Measurements from ENCODE around the gene SMTN.

Gene SMTN

GRCh38 chr22:31141551-31141950 is 60.4 kb downstream of the SMTN start:
- Histone ChIP-seq H3K27ac (ENCODE audit: low read length) (no peak overlapping the region), H3K4me2 (ENCODE audit: low read depth, low read length) (no peak overlapping the region), H3K36me3 (replicated peaks; ENCODE audit: insufficient read depth, low read length) (no peaks in the 10 kb centered on the region), H4K20me1 (ENCODE audit: insufficient read depth, low read length) (no peaks in the 10 kb centered on the region), H3F3A (ENCODE audit: insufficient read depth, low read length) (no peaks in the 10 kb centered on the region), H3K27me3 (replicated peaks; ENCODE audit: insufficient read depth, low read length) (peaks cover 8% of the 10 kb centered on the region; the same call in 1 of the 2 replicates), H3K79me2 (ENCODE audit: low read length) (no peaks in the 10 kb centered on the region), H3K4me1 (ENCODE audit: low read length) (no peaks in the 10 kb centered on the region), H3K9me2 (replicated peaks; ENCODE audit: insufficient read depth, low read length) (no peaks in the 10 kb centered on the region), H3K9ac (ENCODE audit: low read length) (no peak overlapping the region), H2AFZ (ENCODE audit: low read length) (no peak overlapping the region), H3K4me3 (ENCODE audit: low read length) (no peak overlapping the region), H3K9me3 (replicated peaks; ENCODE audit: insufficient read depth, low read length) (no peaks in the 10 kb centered on the region)
- DNase-seq = no peak
- TF ChIP-seq EZH2 (optimal IDR thresholded peaks at IDR 0.05; ENCODE audit: low read depth, low read length) (no peak), EZH2phosphoT487 (IDR thresholded peaks at IDR 0.05; ENCODE audit: low read length) (no peak), CTCF (IDR thresholded peaks at IDR 0.05; ENCODE audit: low read length) (no peak)

GRCh38 chr22:31142285-31142684 is 61.2 kb downstream of the SMTN start:
- H3K9me3 ChIP-seq (replicated peaks; ENCODE audit: insufficient read depth, low read length) = no peaks in the 10 kb centered on the region
- no peaks in the 10 kb centered on the region for H3K36me3 ChIP-seq (replicated peaks; ENCODE audit: insufficient read depth, low read length)
- H3F3A ChIP-seq (ENCODE audit: insufficient read depth, low read length) = no peaks in the 10 kb centered on the region
- no peak for DNase-seq
- no peak overlapping the region for H3K9ac ChIP-seq (ENCODE audit: low read length)
- H3K79me2 ChIP-seq (ENCODE audit: low read length) = no peaks in the 10 kb centered on the region
- H4K20me1 ChIP-seq (ENCODE audit: insufficient read depth, low read length) = no peaks in the 10 kb centered on the region
- TF ChIP-seq EZH2phosphoT487 (IDR thresholded peaks at IDR 0.05; ENCODE audit: low read length) (no peak), CTCF (IDR thresholded peaks at IDR 0.05; ENCODE audit: low read length) (no peak), EZH2 (optimal IDR thresholded peaks at IDR 0.05; ENCODE audit: low read depth, low read length) (no peak)
- H3K4me3 ChIP-seq (ENCODE audit: low read length) = no peak overlapping the region
- H3K27ac ChIP-seq (ENCODE audit: low read length) = no peak overlapping the region
- no peaks in the 10 kb centered on the region for H3K4me1 ChIP-seq (ENCODE audit: low read length)
- H2AFZ ChIP-seq (ENCODE audit: low read length) = no peak overlapping the region
- no peak overlapping the region for H3K4me2 ChIP-seq (ENCODE audit: low read depth, low read length)
- H3K9me2 ChIP-seq (replicated peaks; ENCODE audit: insufficient read depth, low read length) = no peaks in the 10 kb centered on the region
- peaks cover 8% of the 10 kb centered on the region; the same call in 1 of the 2 replicates for H3K27me3 ChIP-seq (replicated peaks; ENCODE audit: insufficient read depth, low read length)

- H3K9me2 ChIP-seq (replicated peaks; ENCODE audit: insufficient read depth, low read length) = no peaks in the 10 kb centered on the region
- no peak for DNase-seq
- no peak overlapping the region for H3K9ac ChIP-seq (ENCODE audit: low read length)
Measured at GRCh38 chr22:31143038-31143437, 61.9 kb downstream of the SMTN start.

More at GRCh38 chr22:31143038-31143437, 61.9 kb downstream of the SMTN start:
- H3K4me1 ChIP-seq (ENCODE audit: low read length) = no peaks in the 10 kb centered on the region
- no peak for TF ChIP-seq EZH2phosphoT487 (IDR thresholded peaks at IDR 0.05; ENCODE audit: low read length)
- no peak for TF ChIP-seq EZH2 (optimal IDR thresholded peaks at IDR 0.05; ENCODE audit: low read depth, low read length)
- TF ChIP-seq CTCF (IDR thresholded peaks at IDR 0.05; ENCODE audit: low read length) = no peak
- H3K36me3 ChIP-seq (replicated peaks; ENCODE audit: insufficient read depth, low read length) = no peaks in the 10 kb centered on the region
- H3K27me3 ChIP-seq (replicated peaks; ENCODE audit: insufficient read depth, low read length) = peaks cover 8% of the 10 kb centered on the region; the same call in 1 of the 2 replicates
- H3K9me3 ChIP-seq (replicated peaks; ENCODE audit: insufficient read depth, low read length) = no peaks in the 10 kb centered on the region
- no peak overlapping the region for H3K4me3 ChIP-seq (ENCODE audit: low read length)
- H3F3A ChIP-seq (ENCODE audit: insufficient read depth, low read length) = no peaks in the 10 kb centered on the region
- H4K20me1 ChIP-seq (ENCODE audit: insufficient read depth, low read length) = no peaks in the 10 kb centered on the region
- no peak overlapping the region for H3K4me2 ChIP-seq (ENCODE audit: low read depth, low read length)
- no peak overlapping the region for H2AFZ ChIP-seq (ENCODE audit: low read length)
- H3K27ac ChIP-seq (ENCODE audit: low read length) = no peak overlapping the region
- no peaks in the 10 kb centered on the region for H3K79me2 ChIP-seq (ENCODE audit: low read length)

Measured in MM.1S (cell line).